Liver (tissue), 3 donors: ENCODE results near the gene NTF4.
"Not testable (repeated sequence)": the region's sequence is repeated elsewhere in the genome, so short reads cannot be mapped to it uniquely, and the experiment has no call there.

ENCODE experiments used
- ATF3 ChIP-seq: IDR thresholded peaks from 2 replicates; pipeline ENCODE4 v1.6.1; 2016; ENCODE audit warnings: antibody characterized with exemption
- CTCF ChIP-seq: fragments of 150-350 bp; IDR thresholded peaks from 2 replicates; pipeline ENCODE4 v1.5.1; 2017; ENCODE audit warnings: improper control_type of control experiment, low read depth, low read length; ENCODE audit not compliant: missing input control
- EGR1 ChIP-seq, 2 donors: IDR thresholded peaks; 2 replicates each; pipeline ENCODE4 v1.6.1; 2016 to 2018; ENCODE audit warnings: antibody characterized with exemption in 2 of 2, low read depth in 2 of 2
- GABPA ChIP-seq, 2 donors: IDR thresholded peaks in 1 of 2; conservative IDR thresholded peaks in 1 of 2; 2 replicates each; pipeline ENCODE4 v1.6.1; 2016; ENCODE audit warnings: antibody characterized with exemption in 2 of 2, mild to moderate bottlenecking in 1 of 2, moderate library complexity in 1 of 2
- HNF4G ChIP-seq: IDR thresholded peaks from 2 replicates; pipeline ENCODE4 v1.6.1; 2016; ENCODE audit warnings: antibody characterized with exemption
- JUND ChIP-seq, 2 donors: IDR thresholded peaks; 2 replicates each; pipeline ENCODE4 v1.6.1; 2016; ENCODE audit warnings: antibody characterized with exemption in 2 of 2
- MAX ChIP-seq: IDR thresholded peaks from 2 replicates; pipeline ENCODE4 v1.6.1; 2016; ENCODE audit warnings: antibody characterized with exemption
- RAD21 ChIP-seq, 2 donors: IDR thresholded peaks; 2 replicates each; pipeline ENCODE4 v1.6.1; 2016; ENCODE audit warnings: antibody characterized with exemption in 2 of 2, mild to moderate bottlenecking in 2 of 2
- REST ChIP-seq: IDR thresholded peaks from 2 replicates; pipeline ENCODE4 v1.6.1; 2016; ENCODE audit warnings: antibody characterized with exemption, mild to moderate bottlenecking
- RXRA ChIP-seq, 2 donors: IDR thresholded peaks; 2 replicates each; pipeline ENCODE4 v1.6.1; 2017 to 2018; ENCODE audit warnings: antibody characterized with exemption in 2 of 2, mild to moderate bottlenecking in 1 of 2
- TAF1 ChIP-seq: conservative IDR thresholded peaks from 2 replicates; pipeline ENCODE4 v1.6.1; 2016; ENCODE audit warnings: antibody characterized with exemption, mild to moderate bottlenecking
- YY1 ChIP-seq: IDR thresholded peaks from 2 replicates; pipeline ENCODE4 v1.6.1; 2016; ENCODE audit warnings: antibody characterized with exemption, mild to moderate bottlenecking
- ZBTB33 ChIP-seq: IDR thresholded peaks from 2 replicates; pipeline ENCODE4 v1.6.1; 2016; ENCODE audit warnings: antibody characterized with exemption
- donor health status: healthy.
- donor health status: healthy.

- TF ChIP-seq RAD21 (IDR thresholded peaks at IDR 0.05); CTCF; ATF3; HNF4G; EGR1 (IDR thresholded peaks at IDR 0.05; ENCODE audit: low read depth in 2 of 2); REST; JUND (IDR thresholded peaks at IDR 0.05); ZBTB33; TAF1; RXRA (IDR thresholded peaks at IDR 0.05); MAX; GABPA (IDR thresholded peaks at IDR 0.05 in 1 of 2, conservative IDR thresholded peaks at IDR 0.05 in 1 of 2); YY1: not testable (repeated sequence)
Observed at GRCh38 chr19:49030323-49030722, 34.3 kb downstream of the NTF4 start.
